Measurements from ENCODE around the gene CELF2.

Gene CELF2

GRCh38 chr10:11270135-11270857 is 252.6 kb downstream of the CELF2 start:
- no peak overlapping the region for H3K27ac ChIP-seq
- TF ChIP-seq CTCF (conservative IDR thresholded peaks at IDR 0.05), result peak; percentile 97

DNA sequence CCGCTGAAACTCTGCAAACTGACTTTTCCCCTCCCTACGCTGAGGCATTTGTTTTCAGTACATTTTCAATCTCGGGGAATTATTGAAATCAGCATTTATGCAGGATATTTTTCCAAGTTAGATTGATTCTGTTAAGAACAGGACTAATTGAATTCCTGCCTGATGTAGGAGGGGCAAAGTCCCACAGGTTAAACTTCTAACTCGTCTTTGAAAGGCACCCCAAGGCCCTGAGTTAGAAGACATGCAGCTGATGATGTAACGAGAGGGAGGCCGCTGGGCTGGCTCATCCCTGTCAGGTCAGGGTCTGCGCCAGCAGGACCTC is 253.1 kb downstream of the CELF2 start:
- TF ChIP-seq CTCF (conservative IDR thresholded peaks at IDR 0.05), result peak; percentile 54
- H3K27ac ChIP-seq, result no peak overlapping the region

DNA sequence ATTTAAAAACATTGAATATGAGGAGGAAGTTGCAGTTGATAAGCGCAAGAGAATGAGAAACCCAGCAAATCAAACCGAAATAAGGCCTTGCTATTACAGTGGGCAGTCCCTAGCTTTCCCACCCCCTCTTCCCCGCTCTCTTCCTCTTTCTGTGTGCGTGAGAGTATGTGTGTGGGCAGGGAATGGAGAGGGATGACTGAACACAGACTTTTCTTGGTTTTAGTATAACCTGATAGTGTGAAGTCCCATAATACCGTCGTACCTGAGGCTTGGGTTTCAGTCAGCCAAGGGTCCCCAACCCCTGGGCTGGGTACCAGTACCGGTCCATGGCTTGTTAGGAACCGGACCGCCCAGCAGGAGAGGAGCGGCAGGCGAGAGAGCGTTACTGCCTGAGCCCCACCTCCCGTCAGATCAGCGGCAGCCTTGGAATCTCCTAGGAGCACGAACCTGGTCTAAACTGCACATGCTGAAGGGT is 255.3 kb downstream of the CELF2 start:
- no peak for TF ChIP-seq CTCF (conservative IDR thresholded peaks at IDR 0.05)
- H3K27ac ChIP-seq, result no peak overlapping the region

DNA sequence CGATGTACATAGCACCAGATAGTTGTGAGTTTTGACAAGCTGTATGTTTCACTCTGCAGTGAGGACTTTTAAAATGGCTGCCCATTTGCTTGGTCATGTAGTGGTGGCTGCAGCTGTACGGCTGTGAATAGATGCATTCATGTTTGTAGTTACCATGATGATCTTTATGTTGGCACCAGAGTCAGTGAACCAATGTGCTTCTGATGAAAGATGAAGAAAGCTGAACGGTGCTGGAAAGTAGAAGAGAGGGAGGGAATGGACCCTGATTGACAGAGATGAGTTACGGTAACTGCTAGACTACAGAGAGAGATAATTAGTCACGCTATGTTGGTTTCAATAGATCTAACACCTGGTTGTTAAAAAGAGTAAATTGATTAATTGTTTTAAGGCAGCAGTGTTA is 256.8 kb downstream of the CELF2 start:
- TF ChIP-seq CTCF (conservative IDR thresholded peaks at IDR 0.05), result no peak
- no peak overlapping the region for H3K27ac ChIP-seq

DNA sequence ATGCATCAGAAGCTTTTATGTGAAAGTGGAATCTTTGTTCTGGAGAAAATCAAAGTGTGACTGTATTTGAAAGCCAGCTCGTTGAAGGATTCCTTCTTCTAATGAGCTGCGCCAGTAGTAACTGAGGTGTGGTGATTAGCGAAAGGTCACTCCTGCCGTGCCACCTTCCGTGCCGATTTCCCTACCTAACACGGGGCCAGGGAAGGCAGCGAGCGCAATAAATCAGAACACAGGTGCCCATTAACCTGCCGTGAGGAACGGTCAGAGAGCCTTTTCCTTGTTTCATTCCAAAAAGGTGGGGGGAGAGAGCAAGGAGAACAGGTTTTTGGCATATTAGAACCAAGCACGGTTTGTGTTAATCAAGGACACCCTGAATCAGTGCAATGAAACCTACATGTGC is 258.0 kb downstream of the CELF2 start:
- no peak for TF ChIP-seq CTCF (conservative IDR thresholded peaks at IDR 0.05)
- no peak overlapping the region for H3K27ac ChIP-seq

DNA sequence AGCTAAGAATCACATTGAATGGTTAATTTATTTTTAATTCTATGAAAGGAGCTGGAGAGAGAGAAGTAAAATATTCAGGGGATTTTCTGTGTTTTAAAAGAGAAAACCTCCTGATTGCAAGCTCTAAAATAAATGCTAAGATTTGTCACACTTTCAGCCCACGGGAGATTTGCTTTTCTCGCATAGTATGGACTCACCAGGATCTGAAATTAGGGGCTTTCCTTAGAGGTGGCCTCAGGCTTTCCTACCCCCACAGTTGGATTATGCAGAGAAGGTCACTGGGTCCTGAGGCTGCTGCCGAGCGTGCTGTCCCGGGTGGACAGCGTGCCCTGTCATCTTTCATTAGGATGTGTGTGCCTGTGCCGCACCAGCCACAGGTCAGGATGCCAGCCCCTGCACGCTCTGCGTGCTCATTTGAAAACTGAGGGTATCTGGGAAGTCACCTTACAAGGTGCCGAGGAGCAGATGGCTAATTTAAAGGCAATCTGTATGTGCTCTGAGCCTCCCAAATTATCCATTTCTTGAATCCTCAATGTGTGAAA is 258.8 kb downstream of the CELF2 start:
- H3K27ac ChIP-seq, result no peak overlapping the region
- no peak for TF ChIP-seq CTCF (conservative IDR thresholded peaks at IDR 0.05)

DNA sequence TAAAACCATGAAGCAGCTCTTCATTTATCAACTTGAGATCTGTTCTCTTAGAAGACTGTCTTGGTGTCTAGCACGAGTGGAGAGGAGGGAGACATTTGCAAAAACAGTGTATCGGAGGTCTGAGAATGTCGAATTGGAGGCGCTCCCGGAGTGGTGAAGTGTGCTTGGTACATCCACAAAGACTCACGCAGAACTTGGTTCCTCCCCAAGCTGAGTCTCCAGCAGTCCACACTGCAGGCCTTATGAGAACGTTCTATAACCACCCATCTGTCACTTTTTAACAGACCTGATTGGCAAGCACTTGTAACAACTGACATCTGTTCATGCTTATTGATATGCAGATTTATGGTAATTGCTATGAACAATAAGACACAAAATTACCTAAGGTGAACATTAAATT is 261.6 kb downstream of the CELF2 start:
- no peak for TF ChIP-seq CTCF (conservative IDR thresholded peaks at IDR 0.05)

More for the DNA sequence above, 261.6 kb downstream of the CELF2 start:
- H3K27ac ChIP-seq, result no peak overlapping the region
